ENCODE measurements around the gene PLP1. TPM values are rescaled to one million over a fixed set of nuclear protein-coding genes. Genes with fewer than 3 reads are reported as not detected.
A peak's percentile ranks its signal among the peaks of the same experiment; 100 is the strongest.
"Not testable (repeated sequence)": the region's sequence is repeated elsewhere in the genome, so short reads cannot be mapped to it uniquely, and the experiment has no call there.

The PLP1 gene
- polyA plus RNA-seq, 1 donor = 54.6 TPM

GRCh38 chrX:103780336-103781061, 3.9 kb downstream of the PLP1 start:
- no peak for DNase-seq (ENCODE audit: low read depth)

GRCh38 chrX:103781062-103781402, 4.4 kb downstream of the PLP1 start:
- DNase-seq (ENCODE audit: low read depth) = no peak

DNA sequence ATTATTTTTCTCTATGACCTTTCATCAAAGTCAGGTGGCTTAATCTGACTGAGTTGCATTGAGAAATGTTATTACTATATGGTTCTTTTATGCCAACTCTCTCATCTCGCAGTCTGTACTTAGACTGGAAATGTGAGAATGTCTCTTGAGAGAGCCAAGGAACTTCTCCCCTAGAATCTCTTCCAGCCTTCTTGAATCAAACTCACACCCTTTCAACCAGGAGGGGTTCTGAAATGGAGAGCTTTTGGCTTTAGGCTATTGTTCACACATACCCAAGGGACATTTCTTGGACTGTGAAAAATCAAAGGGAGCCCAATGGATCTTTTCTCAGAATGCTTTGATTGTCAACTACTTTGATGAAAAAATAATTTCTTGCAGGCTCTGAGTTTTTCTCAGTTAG, 5.1 kb downstream of the PLP1 start:
- no peak for DNase-seq (ENCODE audit: low read depth)

GRCh38 chrX:103782640-103783039, 6.0 kb downstream of the PLP1 start:
- no peak for DNase-seq (ENCODE audit: low read depth)

GRCh38 chrX:103783196-103783595, 6.6 kb downstream of the PLP1 start:
- peak; percentile 59 for DNase-seq (ENCODE audit: low read depth)

GRCh38 chrX:103783971-103784370, 7.3 kb downstream of the PLP1 start:
- no peak for DNase-seq (ENCODE audit: low read depth)

- DNase-seq (ENCODE audit: low read depth) = no peak
These were observed 12.4 kb downstream of the PLP1 start for GRCh38 chrX:103789004-103789403.

- no peak for DNase-seq (ENCODE audit: low read depth)
These were observed 14.6 kb downstream of the PLP1 start for GRCh38 chrX:103791228-103791627.

DNA sequence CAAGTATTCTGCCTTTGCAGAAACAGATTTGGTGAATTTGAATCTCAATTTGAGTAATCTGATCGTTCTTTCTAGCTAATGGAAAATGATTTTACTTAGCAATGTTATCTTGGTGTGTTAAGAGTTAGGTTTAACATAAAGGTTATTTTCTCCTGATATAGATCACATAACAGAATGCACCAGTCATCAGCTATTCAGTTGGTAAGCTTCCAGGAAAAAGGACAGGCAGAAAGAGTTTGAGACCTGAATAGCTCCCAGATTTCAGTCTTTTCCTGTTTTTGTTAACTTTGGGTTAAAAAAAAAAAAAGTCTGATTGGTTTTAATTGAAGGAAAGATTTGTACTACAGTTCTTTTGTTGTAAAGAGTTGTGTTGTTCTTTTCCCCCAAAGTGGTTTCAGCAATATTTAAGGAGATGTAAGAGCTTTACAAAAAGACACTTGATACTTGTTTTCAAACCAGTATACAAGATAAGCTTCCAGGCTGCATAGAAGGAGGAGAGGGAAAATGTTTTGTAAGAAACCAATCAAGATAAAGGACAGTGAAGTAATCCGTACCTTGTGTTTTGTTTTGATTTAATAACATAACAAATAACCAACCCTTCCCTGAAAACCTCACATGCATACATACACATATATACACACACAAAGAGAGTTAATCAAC, 15.3 kb downstream of the PLP1 start:
- no peak for DNase-seq (ENCODE audit: low read depth)

- no peak for DNase-seq (ENCODE audit: low read depth)
These were observed 16.4 kb downstream of the PLP1 start for GRCh38 chrX:103792916-103793544.

DNA sequence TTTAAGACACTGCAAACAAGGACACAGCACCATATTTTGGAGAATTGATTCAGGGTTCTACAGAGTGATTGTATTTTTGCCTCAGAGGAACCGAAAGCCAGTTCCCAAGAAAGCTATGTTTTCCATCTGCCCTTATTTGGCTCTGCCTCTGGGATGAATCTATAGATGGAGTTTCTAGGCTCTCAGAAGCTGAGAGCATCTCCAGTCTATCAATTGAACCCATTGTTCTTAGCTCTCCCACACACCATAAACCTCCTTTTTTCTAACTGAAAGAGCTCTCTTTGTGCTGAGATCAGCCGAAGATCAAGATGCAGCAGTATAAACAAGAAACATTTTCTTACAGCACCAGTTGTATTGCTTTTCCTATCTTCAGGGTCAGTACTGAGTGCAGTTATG, 16.9 kb downstream of the PLP1 start:
- no peak for DNase-seq (ENCODE audit: low read depth)

DNA sequence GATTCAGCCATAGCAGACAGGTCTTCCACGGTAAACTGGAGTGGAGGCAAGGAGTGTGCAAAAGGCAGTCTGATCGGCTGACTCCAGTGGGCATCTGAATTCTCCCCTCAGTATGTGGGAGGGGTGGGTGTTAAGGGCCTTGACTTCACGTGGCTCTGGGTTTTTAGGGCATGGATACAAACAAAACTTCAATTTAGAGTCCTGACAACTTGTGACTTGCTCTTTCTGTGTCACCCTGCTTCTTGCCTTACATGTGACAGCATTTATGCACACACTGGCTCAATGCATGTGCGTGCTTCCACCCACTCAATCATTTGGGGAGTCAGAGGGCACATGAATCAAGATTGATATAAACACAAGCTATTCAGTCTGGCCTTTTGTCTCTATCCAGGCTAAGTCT, 17.5 kb downstream of the PLP1 start:
- DNase-seq (ENCODE audit: low read depth) = no peak

DNA sequence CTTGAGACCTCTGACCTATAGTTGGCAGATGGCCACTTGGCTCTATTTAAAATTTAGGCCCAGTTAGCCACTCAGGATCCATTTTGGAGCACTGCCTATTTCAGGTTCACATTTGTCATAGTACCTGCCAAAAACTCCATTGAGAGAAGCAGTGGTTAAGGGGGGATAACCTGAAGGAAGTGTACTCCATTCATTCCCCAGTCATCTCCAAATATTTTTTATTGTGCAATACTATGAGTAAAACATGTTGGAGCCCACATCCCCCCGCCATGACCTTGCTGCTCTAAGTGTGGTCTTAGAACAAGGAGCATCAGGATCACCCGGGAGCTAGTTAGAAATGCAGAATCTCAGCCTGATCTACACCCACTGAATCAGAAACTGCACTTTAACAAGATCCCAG, 21.1 kb downstream of the PLP1 start:
- DNase-seq (ENCODE audit: low read depth) = no peak

DNA sequence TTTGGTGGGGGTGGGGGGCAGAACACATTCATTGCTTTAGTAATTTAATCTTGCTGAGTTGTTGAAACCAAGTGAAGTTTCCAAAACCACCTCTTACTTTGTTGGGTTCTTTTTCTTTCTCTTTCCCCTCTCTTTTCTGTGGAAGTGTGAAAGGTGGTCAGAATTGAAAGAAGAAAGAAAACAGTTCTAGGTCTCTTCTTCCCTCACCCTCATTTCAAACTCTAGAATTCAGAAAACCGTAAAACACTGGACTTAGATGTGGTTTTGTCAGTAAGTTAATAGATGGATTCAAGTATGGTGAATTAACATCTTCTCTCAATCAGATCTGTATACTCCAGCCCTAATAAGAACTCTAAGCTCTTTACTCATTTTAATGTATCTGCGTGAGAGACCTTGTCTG, 23.7 kb downstream of the PLP1 start:
- DNase-seq (ENCODE audit: low read depth) = no peak

- no peak for DNase-seq (ENCODE audit: low read depth)
These were observed 29.2 kb downstream of the PLP1 start for GRCh38 chrX:103805860-103806259.

DNA sequence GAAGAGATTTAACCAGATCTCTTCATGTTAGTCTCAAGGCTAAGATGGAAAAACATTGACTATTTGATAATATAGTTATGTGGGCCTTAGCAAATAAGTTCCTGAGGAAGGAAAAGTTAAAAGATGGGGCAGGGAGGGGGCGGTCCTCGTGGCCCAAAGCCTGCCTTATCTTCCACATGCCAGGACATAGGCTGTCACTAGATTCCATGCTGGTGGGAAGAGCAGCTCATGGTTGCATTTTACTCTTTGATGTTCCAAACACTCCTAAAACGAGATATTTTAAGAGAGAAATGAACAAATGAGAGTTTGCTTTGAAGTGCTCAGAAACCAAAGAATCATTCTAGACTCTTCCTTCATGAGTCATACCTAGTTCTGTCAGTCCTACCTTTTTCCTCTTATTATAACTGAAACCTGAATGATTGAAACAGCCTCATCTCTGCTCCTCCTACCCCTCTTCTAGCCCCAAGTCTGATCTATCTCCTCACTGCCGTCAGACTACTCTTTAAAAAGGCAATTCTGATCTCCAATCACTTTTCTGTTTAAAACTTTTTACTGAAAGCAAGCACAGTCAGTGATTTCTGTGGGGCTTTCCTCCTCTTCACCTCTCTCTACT, 30.3 kb downstream of the PLP1 start:
- no peak for DNase-seq (ENCODE audit: low read depth)

- DNase-seq (ENCODE audit: low read depth) = no peak
These were observed 35.2 kb downstream of the PLP1 start for GRCh38 chrX:103811858-103812257.

DNA sequence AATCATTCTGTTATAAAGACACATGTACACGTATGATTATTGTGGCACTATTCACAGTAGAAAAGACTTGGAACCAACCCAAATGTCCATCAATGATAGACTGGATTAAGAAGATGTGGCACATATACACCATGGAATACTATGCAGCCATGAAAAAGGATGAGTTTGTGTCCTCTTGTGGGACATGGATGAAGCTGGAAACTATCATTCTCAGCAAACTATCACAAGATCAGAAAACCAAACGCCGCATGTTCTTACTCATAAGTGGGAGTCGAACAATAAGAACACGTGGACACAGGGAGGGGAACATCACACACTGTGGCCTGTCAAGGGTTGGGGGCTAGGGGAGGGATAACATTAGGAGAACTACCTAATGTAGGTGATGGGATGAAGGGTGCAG, 40.5 kb downstream of the PLP1 start:
- not testable (repeated sequence) for DNase-seq (ENCODE audit: low read depth)

DNA sequence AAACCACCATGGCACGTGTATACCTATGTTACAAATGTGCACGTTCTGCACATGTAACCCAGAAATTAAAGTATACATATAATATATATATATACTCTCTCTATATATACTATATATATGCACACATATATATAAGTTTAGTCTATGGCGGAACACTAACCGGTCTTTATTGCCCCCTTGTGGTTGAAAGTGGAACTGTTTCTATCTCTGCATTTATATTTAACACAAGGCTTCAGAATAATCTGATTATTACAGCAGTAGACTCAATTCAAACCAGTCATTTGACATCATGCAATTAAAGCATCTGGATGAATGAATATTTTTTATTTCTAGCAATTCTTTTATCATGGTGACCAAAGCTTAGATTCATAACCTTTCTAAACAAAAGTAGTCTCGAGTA, 40.9 kb downstream of the PLP1 start:
- peak; percentile 40 for DNase-seq (ENCODE audit: low read depth)

- DNase-seq (ENCODE audit: low read depth) = peak; percentile 11
These were observed 42.4 kb downstream of the PLP1 start for GRCh38 chrX:103818842-103819619.

DNA sequence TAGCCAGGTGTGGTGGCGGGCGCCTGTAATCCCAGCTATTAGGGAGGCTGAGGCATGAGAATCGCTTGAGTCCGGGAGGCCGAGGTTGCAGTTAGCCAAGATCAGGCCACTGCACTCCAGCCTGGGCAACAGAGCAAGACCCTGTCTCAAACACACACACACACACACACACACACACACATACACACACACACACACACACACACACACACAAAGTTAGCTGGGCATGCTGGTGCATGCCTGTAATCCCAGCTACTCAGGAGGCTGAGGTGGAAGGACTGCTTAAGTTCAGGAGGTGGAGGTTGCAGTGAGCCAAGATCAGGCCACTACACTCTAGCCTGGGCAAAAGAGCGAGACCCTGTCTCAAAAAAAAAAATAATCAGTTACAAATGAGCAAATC, 44.2 kb downstream of the PLP1 start:
- not testable (repeated sequence) for DNase-seq (ENCODE audit: low read depth)

- no peak for DNase-seq (ENCODE audit: low read depth)
These were observed 47.0 kb downstream of the PLP1 start for GRCh38 chrX:103823591-103823990.

Measured in forelimb muscle (tissue), 1 donor.